ENCODE results near the gene C2orf72.
"Not testable (repeated sequence)": the region's sequence is repeated elsewhere in the genome, so short reads cannot be mapped to it uniquely, and the experiment has no call there.

The C2orf72 gene

DNA sequence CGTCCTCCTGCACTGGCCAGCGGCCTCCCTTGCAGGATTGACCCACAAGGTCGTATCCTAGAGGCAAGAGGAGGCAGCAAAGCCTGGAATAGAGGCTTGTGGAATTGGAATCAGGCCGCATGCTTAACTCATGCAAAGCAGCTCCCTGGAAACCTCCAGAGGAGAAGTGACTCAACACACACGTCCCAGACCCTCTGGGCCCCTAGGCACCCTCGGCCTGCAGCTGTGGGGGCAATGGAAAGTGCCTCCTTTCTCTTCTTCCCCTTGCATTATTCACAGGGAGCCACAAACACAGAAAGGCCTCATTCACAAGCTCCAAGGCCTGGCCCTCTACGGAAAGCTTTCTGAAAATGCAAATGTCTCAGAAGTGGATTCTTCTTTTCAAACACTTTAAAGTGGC, 21.8 kb upstream of the C2orf72 start:
- no peak for DNase-seq (ENCODE audit: low spot score)

- DNase-seq (ENCODE audit: low spot score) = no peak
These were observed 21.4 kb upstream of the C2orf72 start for GRCh38 chr2:231015926-231016325.

- DNase-seq (ENCODE audit: low spot score) = no peak
These were observed 20.6 kb upstream of the C2orf72 start for GRCh38 chr2:231016566-231017230.

- DNase-seq (ENCODE audit: low spot score) = no peak
These were observed 20.1 kb upstream of the C2orf72 start for GRCh38 chr2:231017231-231017598.

- DNase-seq (ENCODE audit: low spot score) = no peak
These were observed 19.1 kb upstream of the C2orf72 start for GRCh38 chr2:231018184-231018583.

DNA sequence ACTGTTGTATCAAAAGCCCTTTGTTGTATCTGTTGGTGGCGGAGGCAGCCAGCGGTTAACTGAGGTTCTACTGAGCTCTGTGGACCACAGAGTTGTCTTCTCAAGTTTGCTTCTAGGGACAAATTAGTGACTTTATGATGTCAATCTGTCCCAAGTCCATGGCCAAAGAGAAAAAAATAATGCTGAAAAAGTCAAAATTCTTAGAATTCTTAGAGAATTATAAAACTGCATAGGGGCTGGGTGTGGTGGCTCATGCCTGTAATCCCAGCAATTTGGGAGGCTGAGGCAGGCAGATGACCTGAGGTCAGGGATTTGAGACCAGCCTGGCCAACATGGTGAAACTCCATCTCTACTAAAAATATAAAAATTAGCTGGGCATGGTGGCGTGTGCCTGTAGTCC, 12.3 kb upstream of the C2orf72 start:
- not testable (repeated sequence) for DNase-seq (ENCODE audit: low spot score)

- no peak for DNase-seq (ENCODE audit: low spot score)
These were observed 8.4 kb upstream of the C2orf72 start for GRCh38 chr2:231028889-231029288.

DNA sequence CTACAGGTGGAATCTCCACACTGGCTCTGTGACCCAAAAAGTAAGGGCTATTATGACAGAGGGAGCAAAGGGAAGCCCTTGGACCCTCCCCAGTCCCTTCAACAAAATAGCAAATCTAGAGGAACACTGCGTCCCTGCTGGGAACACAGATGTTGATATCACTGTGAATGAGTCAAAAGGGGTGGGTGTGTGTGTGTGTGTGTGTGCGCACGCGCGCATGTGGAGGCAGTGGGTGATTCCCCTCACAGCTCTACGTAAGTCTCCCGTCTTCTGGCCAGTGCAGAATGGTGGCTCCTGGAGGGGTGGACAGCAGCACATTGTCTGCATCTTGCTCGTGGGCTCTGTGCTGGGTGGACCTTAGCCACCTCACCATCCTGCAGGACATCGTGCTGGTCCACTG, 7.8 kb upstream of the C2orf72 start:
- DNase-seq (ENCODE audit: low spot score) = no peak

DNA sequence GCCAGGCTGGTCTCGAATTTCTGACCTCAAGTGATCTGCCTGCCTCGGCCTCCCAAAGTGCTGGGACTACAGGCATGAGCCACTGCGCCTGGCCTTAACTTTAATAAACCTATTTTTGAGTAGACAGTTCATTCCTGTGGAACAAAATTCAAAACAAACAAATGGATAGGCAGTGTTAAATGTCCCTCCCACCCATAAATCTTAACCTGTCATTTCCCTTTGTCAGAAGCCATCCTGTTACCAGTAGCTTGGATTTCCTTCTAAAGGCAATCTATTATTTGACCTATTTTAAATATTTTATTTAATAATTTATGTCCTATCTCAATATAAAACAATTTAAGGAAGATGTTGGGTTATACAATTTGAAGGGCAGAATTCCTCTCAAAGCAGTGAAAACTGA, 6.6 kb upstream of the C2orf72 start:
- no peak for DNase-seq (ENCODE audit: low spot score)

GRCh38 chr2:231032575-231033140, 4.7 kb upstream of the C2orf72 start:
- DNase-seq (ENCODE audit: low spot score) = no peak

DNA sequence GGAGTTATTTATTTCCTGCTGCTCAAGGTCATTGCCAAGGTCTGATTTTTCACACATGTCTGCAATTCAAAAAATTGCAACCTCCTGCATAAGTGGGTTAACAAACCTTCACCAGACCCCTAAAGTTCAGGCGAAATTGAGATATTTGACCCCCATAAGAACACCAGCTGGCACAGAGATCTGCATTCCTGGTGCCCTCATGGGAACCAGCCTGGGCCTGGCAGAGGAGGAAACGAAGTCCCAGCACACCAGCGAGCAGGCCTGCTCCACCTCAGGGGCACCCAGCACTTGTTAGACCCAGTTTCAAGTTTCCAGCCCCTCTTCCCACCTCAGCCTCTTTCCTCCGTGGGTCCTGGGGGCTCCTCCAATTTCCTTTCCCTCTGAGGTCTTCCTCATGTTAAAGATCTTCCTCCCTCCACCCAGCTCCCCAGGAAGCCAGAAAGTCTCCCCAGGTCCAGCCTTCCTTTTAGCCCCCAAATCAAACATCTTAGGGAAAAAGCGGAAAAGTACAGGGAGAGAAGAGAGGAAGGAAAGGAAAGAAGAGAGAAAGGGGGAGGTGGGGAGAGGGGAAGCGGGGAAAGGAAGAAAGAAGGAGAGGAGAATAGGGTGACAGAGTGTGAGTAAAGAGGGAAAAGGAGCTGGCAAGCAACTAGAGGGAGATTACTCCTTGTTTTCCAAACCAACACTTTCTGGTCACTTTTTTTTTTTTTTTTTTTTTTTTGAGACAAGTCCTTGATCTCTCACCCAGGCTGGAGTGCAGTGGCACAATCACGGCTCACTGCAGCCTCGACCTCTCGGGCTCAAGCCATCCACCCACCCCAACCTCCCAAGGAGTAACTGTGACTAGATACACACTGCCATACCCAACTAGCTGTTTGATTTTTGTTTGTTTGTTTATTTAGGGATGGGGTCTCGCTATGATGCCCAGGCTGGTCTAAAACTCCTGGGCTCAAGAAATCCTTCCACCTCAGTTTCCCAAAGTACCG, 3.9 kb upstream of the C2orf72 start:
- DNase-seq (ENCODE audit: low spot score) = no peak

- no peak for DNase-seq (ENCODE audit: low spot score)
These were observed 2.9 kb upstream of the C2orf72 start for GRCh38 chr2:231034291-231034882.

- no peak for DNase-seq (ENCODE audit: low spot score)
These were observed 1.2 kb upstream of the C2orf72 start for GRCh38 chr2:231036131-231036530.

DNA sequence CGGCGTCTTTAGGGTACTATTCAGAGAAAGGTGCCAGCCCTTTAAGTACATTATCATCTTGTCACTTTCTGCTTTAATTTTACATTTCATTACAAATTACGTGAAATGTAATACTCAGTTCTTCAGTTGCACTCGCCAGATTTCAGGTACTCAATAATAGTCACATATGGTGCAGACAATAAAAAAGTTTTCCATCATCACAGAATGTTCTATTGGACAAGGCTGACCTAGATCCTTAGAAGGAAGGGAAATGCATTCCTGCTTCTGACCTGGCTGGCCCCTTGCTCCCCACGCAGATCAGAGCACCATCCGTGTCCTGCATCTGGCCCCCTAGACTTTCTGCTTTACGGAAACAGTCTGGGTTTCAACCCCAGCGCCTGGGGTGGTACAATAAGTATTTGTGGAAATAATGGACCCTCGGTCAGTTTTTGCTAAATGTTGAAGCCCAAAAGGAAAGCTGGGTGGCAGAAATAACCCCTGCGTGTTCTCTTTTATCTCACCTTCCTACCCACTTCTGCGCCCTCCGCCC, 681 bp upstream of the C2orf72 start:
- DNase-seq (ENCODE audit: low spot score) = no peak

DNA sequence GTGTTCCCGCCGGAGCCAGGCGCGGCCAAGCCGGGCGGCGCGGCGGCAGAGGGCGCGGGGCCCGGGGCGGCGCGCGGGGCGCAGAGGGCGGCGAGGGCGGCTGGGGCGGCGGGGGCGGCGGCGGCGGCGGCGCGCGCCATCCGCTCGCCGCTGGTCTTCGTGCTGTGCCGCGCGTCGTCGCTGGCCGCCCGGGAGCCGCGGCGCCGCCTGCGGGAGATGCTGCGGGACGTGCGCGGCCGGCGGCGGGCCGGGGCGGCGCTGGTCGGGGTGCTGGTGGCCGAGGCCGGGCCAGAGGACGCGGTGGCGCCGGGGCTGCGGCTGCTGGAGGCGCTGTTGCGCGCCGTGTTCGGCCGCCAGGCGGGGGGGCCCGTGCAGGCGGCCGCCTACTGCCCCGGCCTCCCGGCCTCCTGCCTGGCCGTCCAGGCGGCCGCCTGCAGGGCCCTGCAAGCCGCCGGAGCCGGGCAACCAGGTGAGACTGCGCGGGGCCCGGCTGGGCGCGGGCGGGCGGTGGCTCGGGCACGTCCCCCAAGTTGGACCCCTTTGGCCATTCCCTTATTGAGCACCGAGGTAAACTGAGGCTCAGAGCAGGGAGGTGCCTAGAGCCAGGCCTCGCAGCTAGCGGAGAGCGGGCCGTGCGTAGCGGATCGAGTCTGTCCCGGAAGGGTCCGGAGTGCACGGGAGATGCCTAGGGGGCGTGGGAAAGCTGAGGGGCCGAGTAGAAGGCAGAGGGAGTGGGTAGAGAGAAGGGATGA, 584 bp downstream of the C2orf72 start:
- no peak for DNase-seq (ENCODE audit: low spot score)

DNA sequence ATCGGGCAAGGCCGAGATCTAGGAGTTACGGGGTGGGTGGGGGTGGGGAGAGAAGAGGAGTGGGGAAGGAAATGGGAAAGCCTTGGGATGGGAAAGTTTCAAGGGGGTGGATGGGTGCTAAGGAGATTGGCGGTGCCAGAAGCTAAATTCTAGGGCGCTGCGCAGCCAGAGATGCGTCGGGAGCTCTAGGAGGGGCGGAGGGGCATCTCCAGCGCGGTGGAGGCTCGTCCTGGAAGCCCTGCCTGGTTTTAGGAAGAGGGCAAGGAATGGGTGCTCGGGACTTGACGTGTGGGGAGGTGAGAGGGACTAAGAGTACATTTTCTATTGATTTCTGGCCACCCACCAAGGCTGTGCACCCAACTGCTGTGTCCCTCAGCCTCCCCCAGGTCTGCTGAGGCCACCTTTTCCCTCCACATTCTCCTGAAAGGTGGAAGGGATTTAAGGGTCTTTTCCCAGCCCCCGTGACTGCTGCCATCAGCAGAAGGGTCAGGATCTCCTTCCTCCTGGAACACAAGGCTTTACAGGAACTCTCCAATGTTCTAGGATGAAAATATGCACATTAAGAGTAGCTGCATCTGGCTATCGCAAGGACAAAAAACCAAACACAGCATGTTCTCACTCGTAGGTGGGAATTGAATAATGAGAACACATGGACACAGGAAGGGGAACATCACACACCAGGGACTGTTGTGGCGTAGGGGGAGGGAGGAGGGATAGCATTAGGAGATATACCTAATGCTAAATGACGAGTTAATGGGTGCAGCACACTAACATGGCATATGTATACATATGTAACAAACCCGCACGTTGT, 1.4 kb downstream of the C2orf72 start:
- no peak for DNase-seq (ENCODE audit: low spot score)

- no peak for DNase-seq (ENCODE audit: low spot score)
These were observed 2.0 kb downstream of the C2orf72 start for GRCh38 chr2:231039294-231039664.

- DNase-seq (ENCODE audit: low spot score) = no peak
These were observed 2.6 kb downstream of the C2orf72 start for GRCh38 chr2:231039821-231040364.

GRCh38 chr2:231041061-231041689, 3.9 kb downstream of the C2orf72 start:
- DNase-seq (ENCODE audit: low spot score) = no peak

- no peak for DNase-seq (ENCODE audit: low spot score)
These were observed 6.5 kb downstream of the C2orf72 start for GRCh38 chr2:231043796-231044195.

Measured in cerebellar cortex (tissue), 1 donor.